Endodermal cell (in vitro differentiated cells): ENCODE data around the gene LEFTY1. TPM values are rescaled to one million over a fixed set of nuclear protein-coding genes. Genes with fewer than 3 reads are reported as not detected.
A peak's percentile ranks its signal among the peaks of the same experiment; 100 is the strongest.

Experiments
- DNase-seq: peaks from one replicate; pipeline ENCODE4 v3.0.0-alpha.2; 2017
- H3K27ac ChIP-seq: 2 replicates; pipeline ENCODE4 v1.5.1; 2013; ENCODE audit warnings: mild to moderate bottlenecking, low read depth, low read length, moderate library complexity
- H3K27me3 ChIP-seq: 2 replicates; pipeline ENCODE4 v1.6.1; 2013; ENCODE audit warnings: mild to moderate bottlenecking, low read length, moderate library complexity; ENCODE audit not compliant: insufficient read depth, control insufficient read depth, poor library complexity, severe bottlenecking
- H3K36me3 ChIP-seq: 2 replicates; pipeline ENCODE4 v1.7.0; 2013; ENCODE audit warnings: mild to moderate bottlenecking, low read length, moderate library complexity; ENCODE audit not compliant: control insufficient read depth, insufficient read depth
- H3K4me1 ChIP-seq: one replicate; pipeline ENCODE4 v1.7.0; 2013; ENCODE audit warnings: low read length; ENCODE audit not compliant: control insufficient read depth, insufficient read depth
- H3K4me3 ChIP-seq: 2 replicates; pipeline ENCODE4 v1.5.1; 2013; ENCODE audit warnings: mild to moderate bottlenecking, low read length, moderate library complexity
- H3K9ac ChIP-seq: 2 replicates; pipeline ENCODE4 v1.6.1; 2013; ENCODE audit warnings: mild to moderate bottlenecking, low read length, moderate library complexity; ENCODE audit not compliant: poor library complexity, severe bottlenecking; ENCODE audit errors: extremely low read depth
- H3K9me3 ChIP-seq: 2 replicates; pipeline ENCODE4 v1.6.1; 2013; ENCODE audit warnings: mild to moderate bottlenecking, low read length, moderate library complexity; ENCODE audit not compliant: control insufficient read depth
- H3K27ac Mint-ChIP-seq: 2 replicates; pipeline ENCODE4 v1.8.0; 2020; ENCODE audit warnings: mixed read lengths
- H3K27me3 Mint-ChIP-seq: 2 replicates; pipeline ENCODE4 v1.8.0; 2021; ENCODE audit warnings: mild to moderate bottlenecking, mixed read lengths; ENCODE audit not compliant: insufficient read depth
- H3K36me3 Mint-ChIP-seq: 2 replicates; pipeline ENCODE4 v1.8.0; 2020; ENCODE audit warnings: low read depth, mixed read lengths
- H3K4me1 Mint-ChIP-seq: 2 replicates; pipeline ENCODE4 v1.8.0; 2020; ENCODE audit warnings: mixed read lengths
- H3K4me3 Mint-ChIP-seq: 2 replicates; pipeline ENCODE4 v1.8.0; 2020; ENCODE audit warnings: mild to moderate bottlenecking, moderate library complexity, mixed read lengths
- H3K9me3 Mint-ChIP-seq: 2 replicates; pipeline ENCODE4 v1.8.0; 2020; ENCODE audit warnings: mild to moderate bottlenecking, mixed read lengths
- WGBS, 2 experiments: methylation state at CpG; one replicate each; pipeline versions ENCODE4 v1.1.5 to v1.1.7; 2013; ENCODE audit warnings: missing lambda C conversion rate in 2 of 2, mixed read lengths in 1 of 2; ENCODE audit not compliant: insufficient coverage in 1 of 2, insufficient read length in 1 of 2; 5-methylcytosine and 5-hydroxymethylcytosine counted together
- total RNA-seq, 2 donors: library from RNA; stranded (reverse); fragmentation: NEBNext Ultra II Directional in 1 of 2; extraction: Animal tissue kit (Norgen Biotek cat#: 25700) in 1 of 2; gene quantifications; 2 replicates in 1 of 2; 3 replicates in 1 of 2; pipeline ENCODE4 v1.2.1, GENCODE V29; 2021
- TF ChIP-seq, protein P1 (sequence below): fragments of 200-600 bp; sonication (generic); conservative IDR thresholded peaks from 2 replicates; pipeline ENCODE4 v1.5.0; 2021; ENCODE audit warnings: antibody characterized with exemption, mild to moderate bottlenecking

LEFTY1 gene
- total RNA-seq, 2 donors from 2014 or later: 76.0 to 660 TPM

DNA sequence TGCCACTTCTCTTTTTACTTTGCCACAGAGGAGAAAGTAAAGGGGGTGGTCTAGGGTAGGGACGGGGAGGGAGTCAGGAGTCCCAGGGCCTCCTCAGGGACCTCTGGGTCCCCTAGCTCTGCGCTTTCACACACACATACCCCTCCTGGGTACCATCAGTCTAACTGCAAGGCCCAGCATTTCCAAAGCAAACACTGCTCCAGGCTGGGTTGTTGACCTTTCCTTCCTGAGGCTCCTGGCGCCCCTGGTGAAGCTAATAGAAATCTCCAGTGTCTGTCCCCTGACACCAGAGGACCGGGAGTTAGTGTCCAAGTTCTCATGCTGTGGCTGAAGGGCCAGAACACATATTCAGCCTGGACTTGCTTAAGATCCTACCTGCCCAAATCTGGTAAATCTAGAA lies 10.7 kb downstream of the LEFTY1 start:
- DNase-seq: no peak
- Histone ChIP-seq H3K4me1 (peaks cover 27% of the 10 kb centered on the region), H3K36me3 (peaks cover 61% of the 10 kb centered on the region), H3K9ac (no peak overlapping the region), H3K9me3 (no peaks in the 10 kb centered on the region), H3K27ac (no peak overlapping the region), H3K4me3 (peak overlapping the region; percentile 90), H3K27me3 (no peaks in the 10 kb centered on the region)
- Mint-ChIP-seq H3K36me3 (peaks cover 40% of the 10 kb centered on the region), H3K9me3 (no peaks in the 10 kb centered on the region), H3K4me3 (peak overlapping the region; percentile 11), H3K4me1 (peaks cover 48% of the 10 kb centered on the region), H3K27ac (peak overlapping the region; percentile 45), H3K27me3 (no peaks in the 10 kb centered on the region)
- WGBS, 2 experiments: 66 to 83% methylated on average over 3 to 4 of the region's 4 CpGs
- TF ChIP-seq, protein P1, sequence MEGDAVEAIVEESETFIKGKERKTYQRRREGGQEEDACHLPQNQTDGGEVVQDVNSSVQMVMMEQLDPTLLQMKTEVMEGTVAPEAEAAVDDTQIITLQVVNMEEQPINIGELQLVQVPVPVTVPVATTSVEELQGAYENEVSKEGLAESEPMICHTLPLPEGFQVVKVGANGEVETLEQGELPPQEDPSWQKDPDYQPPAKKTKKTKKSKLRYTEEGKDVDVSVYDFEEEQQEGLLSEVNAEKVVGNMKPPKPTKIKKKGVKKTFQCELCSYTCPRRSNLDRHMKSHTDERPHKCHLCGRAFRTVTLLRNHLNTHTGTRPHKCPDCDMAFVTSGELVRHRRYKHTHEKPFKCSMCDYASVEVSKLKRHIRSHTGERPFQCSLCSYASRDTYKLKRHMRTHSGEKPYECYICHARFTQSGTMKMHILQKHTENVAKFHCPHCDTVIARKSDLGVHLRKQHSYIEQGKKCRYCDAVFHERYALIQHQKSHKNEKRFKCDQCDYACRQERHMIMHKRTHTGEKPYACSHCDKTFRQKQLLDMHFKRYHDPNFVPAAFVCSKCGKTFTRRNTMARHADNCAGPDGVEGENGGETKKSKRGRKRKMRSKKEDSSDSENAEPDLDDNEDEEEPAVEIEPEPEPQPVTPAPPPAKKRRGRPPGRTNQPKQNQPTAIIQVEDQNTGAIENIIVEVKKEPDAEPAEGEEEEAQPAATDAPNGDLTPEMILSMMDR: no peak

DNA sequence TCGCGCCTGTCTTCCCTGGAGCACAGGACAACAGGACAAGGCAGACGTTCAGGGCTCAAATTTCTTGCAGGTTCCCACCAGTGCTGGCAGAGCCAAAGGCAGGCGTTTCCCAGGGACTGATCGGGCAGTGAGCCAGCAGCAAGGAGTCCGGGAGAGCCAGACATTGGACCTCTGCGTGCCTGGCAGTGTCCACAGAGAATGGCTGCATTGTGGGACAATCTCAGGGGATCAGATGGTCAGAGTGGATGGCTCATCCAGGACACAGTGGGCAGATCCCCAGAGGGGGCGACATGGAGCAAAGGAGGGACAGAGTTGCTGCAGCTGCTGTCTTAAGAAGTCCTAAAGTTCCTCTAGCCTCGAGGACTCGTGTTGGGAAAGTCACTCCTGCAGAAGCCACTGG lies 11.4 kb downstream of the LEFTY1 start:
- H3K36me3 ChIP-seq: peaks cover 68% of the 10 kb centered on the region
- WGBS, 2 experiments: 64 to 81% methylated on average over 7 to 10 of the region's 10 CpGs
- TF ChIP-seq, protein P1: peak; percentile 84
- H3K27ac ChIP-seq: no peak overlapping the region
- no peak overlapping the region for H3K9ac ChIP-seq
- Mint-ChIP-seq H3K27ac (peak overlapping the region; percentile 53), H3K9me3 (no peaks in the 10 kb centered on the region), H3K36me3 (peaks cover 45% of the 10 kb centered on the region), H3K27me3 (no peaks in the 10 kb centered on the region), H3K4me3 (no peak overlapping the region), H3K4me1 (peaks cover 48% of the 10 kb centered on the region)
- H3K9me3 ChIP-seq: no peaks in the 10 kb centered on the region
- H3K27me3 ChIP-seq: no peaks in the 10 kb centered on the region
- peak; percentile 90 for DNase-seq
- no peak overlapping the region for H3K4me3 ChIP-seq
- peaks cover 27% of the 10 kb centered on the region for H3K4me1 ChIP-seq

DNA sequence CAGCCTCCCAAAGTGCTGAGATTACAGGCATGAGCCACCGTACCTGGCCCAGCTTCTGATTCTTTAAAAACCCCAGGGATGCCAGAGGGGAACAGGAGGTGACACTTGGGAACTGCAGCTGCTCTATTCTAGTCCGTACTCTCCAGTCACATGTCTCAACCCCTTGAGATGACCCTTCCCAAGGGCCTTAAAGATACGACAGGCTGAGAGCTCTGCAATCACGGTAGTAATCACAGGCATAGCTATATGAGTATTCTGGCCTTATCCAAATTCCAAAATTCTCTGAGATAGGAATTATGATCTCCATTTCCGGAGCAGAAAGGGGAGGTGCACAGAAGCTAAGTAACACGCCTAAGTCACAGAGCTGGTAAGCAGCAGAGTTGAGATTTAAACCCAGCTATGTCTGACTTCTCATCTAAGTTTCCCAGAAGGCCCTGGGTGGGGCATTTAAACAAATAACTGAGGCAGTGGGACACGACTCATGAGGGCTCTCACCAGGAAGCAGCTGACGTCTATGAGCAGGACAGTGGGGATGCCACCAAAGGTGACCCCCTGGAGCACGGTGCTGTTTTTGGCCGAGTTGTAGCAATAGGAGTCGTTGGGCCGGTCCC lies 11.9 kb downstream of the LEFTY1 start:
- Mint-ChIP-seq H3K9me3 (no peaks in the 10 kb centered on the region), H3K36me3 (peaks cover 46% of the 10 kb centered on the region), H3K27me3 (no peaks in the 10 kb centered on the region), H3K4me3 (no peak overlapping the region), H3K27ac (peak overlapping the region; percentile 12), H3K4me1 (peaks cover 48% of the 10 kb centered on the region)
- WGBS, 2 experiments: 95 to 97% methylated on average over 10 to 12 of the region's 12 CpGs
- DNase-seq: no peak
- H3K27me3 ChIP-seq: no peaks in the 10 kb centered on the region
- H3K9me3 ChIP-seq: no peaks in the 10 kb centered on the region
- H3K36me3 ChIP-seq: peaks cover 74% of the 10 kb centered on the region
- H3K9ac ChIP-seq: no peak overlapping the region
- H3K4me1 ChIP-seq: peaks cover 27% of the 10 kb centered on the region
- H3K4me3 ChIP-seq: no peak overlapping the region
- H3K27ac ChIP-seq: no peak overlapping the region
- TF ChIP-seq, protein P1: no peak
